G401.6 (cell line): ENCODE results near the gene CCDC87.
A peak's percentile ranks its signal among the peaks of the same experiment; 100 is the strongest.
"Not testable (repeated sequence)": the region's sequence is repeated elsewhere in the genome, so short reads cannot be mapped to it uniquely, and the experiment has no call there.

Source experiments
- FAIRE-seq: peaks from 2 replicates; lab custom pipeline; 2012; peaks lifted over from hg19 to GRCh38; lab: Jason Lieb, UNC

The CCDC87 gene

GRCh38 chr11:66554602-66555001, 38.3 kb downstream of the CCDC87 start:
- no peak for FAIRE-seq

GRCh38 chr11:66550887-66551286, 42.0 kb downstream of the CCDC87 start:
- no peak for FAIRE-seq

GRCh38 chr11:66549696-66550095, 43.2 kb downstream of the CCDC87 start:
- no peak for FAIRE-seq

- FAIRE-seq: no peak
Observed at GRCh38 chr11:66548774-66549630, 43.9 kb downstream of the CCDC87 start.

- no peak for FAIRE-seq
Observed at GRCh38 chr11:66548041-66548440, 44.8 kb downstream of the CCDC87 start.

GRCh38 chr11:66547662-66548009, 45.2 kb downstream of the CCDC87 start:
- FAIRE-seq: no peak

GRCh38 chr11:66546966-66547661, 45.7 kb downstream of the CCDC87 start:
- FAIRE-seq: no peak

GRCh38 chr11:66546368-66546965, 46.4 kb downstream of the CCDC87 start, which contains the start of gene ACTN3:
ACTN3 (plus strand) TSS chr11:66546903; CDS start chr11:66546938, 35 bp downstream.
- FAIRE-seq: peak; percentile 13

- FAIRE-seq: peak; percentile 98
Observed at GRCh38 chr11:66545701-66546367, 47.0 kb downstream of the CCDC87 start, which contains the start of gene ZDHHC24. ZDHHC24 (minus strand) TSS chr11:66546048; CDS start chr11:66546003, 45 bp downstream.

- not testable (repeated sequence) for FAIRE-seq
Observed at GRCh38 chr11:66544952-66545351, 47.9 kb downstream of the CCDC87 start.

- FAIRE-seq: peak; percentile 49
Observed at GRCh38 chr11:66543263-66544107, 49.4 kb downstream of the CCDC87 start.

GRCh38 chr11:66542362-66542761, 50.5 kb downstream of the CCDC87 start:
- FAIRE-seq: no peak

- FAIRE-seq: no peak
Observed at GRCh38 chr11:66541892-66542291, 51.0 kb downstream of the CCDC87 start.

- not testable (repeated sequence) for FAIRE-seq
Observed at GRCh38 chr11:66540598-66540997, 52.3 kb downstream of the CCDC87 start.
